ENCODE data around the gene SLC36A1. TPM values are rescaled to one million over a fixed set of nuclear protein-coding genes. Genes with fewer than 3 reads are reported as not detected.
"Not testable (repeated sequence)": the region's sequence is repeated elsewhere in the genome, so short reads cannot be mapped to it uniquely, and the experiment has no call there.

Gene SLC36A1
- total RNA-seq, 2 experiments from 2014 or later: 3.5 to 3.7 TPM

GRCh38 chr5:151413800-151414199, 33.6 kb upstream of the SLC36A1 start:
- POLR2A ChIA-PET: no interaction called here
- DNase-seq (no peak), ATAC-seq (no peak)
- no peaks in the 10 kb centered on the region for H3K4me1 Mint-ChIP-seq (ENCODE audit: low read depth)
- no peak overlapping the region for H3K4me3 Mint-ChIP-seq
- intact Hi-C loops (cut with micrococcal nuclease): no loop called here
- H3K9me3 Mint-ChIP-seq: peaks cover 11% of the 10 kb centered on the region
- CTCF ChIA-PET: no interaction called here
- H3K27me3 Mint-ChIP-seq: peaks cover 13% of the 10 kb centered on the region
- TF ChIP-seq CTCF (IDR thresholded peaks at IDR 0.05): no peak
- H3K36me3 Mint-ChIP-seq (ENCODE audit: low read depth): no peaks in the 10 kb centered on the region
- H3K27ac Mint-ChIP-seq: no peak overlapping the region

- peaks cover 13% of the 10 kb centered on the region for H3K27me3 Mint-ChIP-seq
These were observed 32.9 kb upstream of the SLC36A1 start for GRCh38 chr5:151414536-151414935.

GRCh38 chr5:151417712-151418111, 29.7 kb upstream of the SLC36A1 start:
- Mint-ChIP-seq H3K4me1 (ENCODE audit: low read depth) (no peaks in the 10 kb centered on the region), H3K27ac (no peak overlapping the region), H3K9me3 (peaks cover 11% of the 10 kb centered on the region), H3K36me3 (ENCODE audit: low read depth) (no peaks in the 10 kb centered on the region), H3K4me3 (no peak overlapping the region), H3K27me3 (peaks cover 10% of the 10 kb centered on the region)
- POLR2A ChIA-PET: no interaction called here
- CTCF ChIA-PET: no interaction called here
- ATAC-seq (no peak), DNase-seq (no peak)
- TF ChIP-seq CTCF (IDR thresholded peaks at IDR 0.05): no peak
- intact Hi-C loops (cut with micrococcal nuclease): no loop called here

More at GRCh38 chr5:151414536-151414935, 32.9 kb upstream of the SLC36A1 start:
- TF ChIP-seq CTCF (IDR thresholded peaks at IDR 0.05): no peak
- Mint-ChIP-seq H3K36me3 (ENCODE audit: low read depth) (no peaks in the 10 kb centered on the region), H3K4me1 (ENCODE audit: low read depth) (no peaks in the 10 kb centered on the region), H3K4me3 (no peak overlapping the region), H3K9me3 (peaks cover 11% of the 10 kb centered on the region), H3K27ac (no peak overlapping the region)
- ChIA-PET CTCF (no interaction called here), POLR2A (no interaction called here)
- intact Hi-C loops (cut with micrococcal nuclease): no loop called here
- DNase-seq: no peak
- ATAC-seq: no peak

GRCh38 chr5:151420127-151420526, 27.3 kb upstream of the SLC36A1 start:
- no peak for DNase-seq
- ATAC-seq: no peak
- no peak for TF ChIP-seq CTCF (IDR thresholded peaks at IDR 0.05)
- peaks cover 6% of the 10 kb centered on the region for H3K27me3 Mint-ChIP-seq
- intact Hi-C loops (cut with micrococcal nuclease): no loop called here
- H3K4me3 Mint-ChIP-seq: no peak overlapping the region
- peaks cover 11% of the 10 kb centered on the region for H3K9me3 Mint-ChIP-seq
- no peaks in the 10 kb centered on the region for H3K4me1 Mint-ChIP-seq (ENCODE audit: low read depth)
- no peak overlapping the region for H3K27ac Mint-ChIP-seq
- no peaks in the 10 kb centered on the region for H3K36me3 Mint-ChIP-seq (ENCODE audit: low read depth)
- ChIA-PET CTCF (interaction anchor here (1.1 kb wide), 1 partner anchor 103 kb away, joined by 3 read pairs; no protein-coding TSS in a partner anchor), POLR2A (no interaction called here)

- intact Hi-C loops (cut with micrococcal nuclease): no loop called here
- no peak for DNase-seq
- no peaks in the 10 kb centered on the region for H3K36me3 Mint-ChIP-seq (ENCODE audit: low read depth)
- H3K4me3 Mint-ChIP-seq: no peak overlapping the region
- ChIA-PET CTCF (no interaction called here), POLR2A (no interaction called here)
- TF ChIP-seq CTCF (IDR thresholded peaks at IDR 0.05): no peak
- no peak overlapping the region for H3K27ac Mint-ChIP-seq
- H3K9me3 Mint-ChIP-seq: peaks cover 2% of the 10 kb centered on the region
- peaks cover 11% of the 10 kb centered on the region for H3K27me3 Mint-ChIP-seq
- no peaks in the 10 kb centered on the region for H3K4me1 Mint-ChIP-seq (ENCODE audit: low read depth)
- ATAC-seq: no peak
These were observed 22.4 kb upstream of the SLC36A1 start for GRCh38 chr5:151424892-151425523.

- H3K4me1 Mint-ChIP-seq (ENCODE audit: low read depth); CTCF ChIA-PET; ATAC-seq; H3K9me3 Mint-ChIP-seq; POLR2A ChIA-PET; DNase-seq; H3K27ac Mint-ChIP-seq; H3K36me3 Mint-ChIP-seq (ENCODE audit: low read depth); H3K4me3 Mint-ChIP-seq; intact Hi-C loops (cut with micrococcal nuclease): not testable (repeated sequence)
- peaks cover 11% of the 10 kb centered on the region for H3K27me3 Mint-ChIP-seq
These were observed 21.1 kb upstream of the SLC36A1 start for GRCh38 chr5:151426347-151426746.
